HG02678 (cell line): ENCODE results near the gene DCT.

Experiments used
- ATAC-seq: cut with Tn5 transposase; IDR thresholded peaks from one replicate; pipeline ENCODE4 v1.9.1; 2021; ENCODE audit warnings: mild to moderate bottlenecking, moderate library complexity; ENCODE audit not compliant: unreplicated experiment

Gene DCT

GRCh38 chr13:94400874-94401273, 78.6 kb downstream of the DCT start:
- ATAC-seq: no peak

GRCh38 chr13:94399812-94400211, 79.7 kb downstream of the DCT start:
- ATAC-seq: no peak

DNA sequence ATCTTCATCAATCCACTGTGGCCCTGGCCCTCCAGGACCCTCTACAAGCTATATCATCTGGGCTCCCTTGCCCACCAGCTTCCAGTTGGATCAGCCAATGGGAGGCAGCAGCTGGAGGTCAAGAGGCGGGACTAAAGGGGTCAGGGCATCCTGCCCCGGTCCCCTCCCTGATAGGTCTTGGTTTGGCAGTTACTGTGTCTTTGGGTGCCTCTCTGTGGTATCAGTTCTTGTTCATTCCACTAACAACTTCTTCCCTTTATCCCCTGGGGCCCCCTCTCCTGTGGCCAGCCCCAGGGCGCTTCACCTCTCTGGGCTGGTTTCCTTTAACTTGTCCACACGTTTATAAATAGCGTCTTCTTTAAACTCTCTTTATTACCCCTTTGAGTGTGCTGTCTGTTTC, 83.6 kb downstream of the DCT start:
- no peak for ATAC-seq

- ATAC-seq: no peak
Observed at GRCh38 chr13:94394723-94395122, 84.8 kb downstream of the DCT start.

- ATAC-seq: no peak
Observed at GRCh38 chr13:94390881-94391280, 88.6 kb downstream of the DCT start.

DNA sequence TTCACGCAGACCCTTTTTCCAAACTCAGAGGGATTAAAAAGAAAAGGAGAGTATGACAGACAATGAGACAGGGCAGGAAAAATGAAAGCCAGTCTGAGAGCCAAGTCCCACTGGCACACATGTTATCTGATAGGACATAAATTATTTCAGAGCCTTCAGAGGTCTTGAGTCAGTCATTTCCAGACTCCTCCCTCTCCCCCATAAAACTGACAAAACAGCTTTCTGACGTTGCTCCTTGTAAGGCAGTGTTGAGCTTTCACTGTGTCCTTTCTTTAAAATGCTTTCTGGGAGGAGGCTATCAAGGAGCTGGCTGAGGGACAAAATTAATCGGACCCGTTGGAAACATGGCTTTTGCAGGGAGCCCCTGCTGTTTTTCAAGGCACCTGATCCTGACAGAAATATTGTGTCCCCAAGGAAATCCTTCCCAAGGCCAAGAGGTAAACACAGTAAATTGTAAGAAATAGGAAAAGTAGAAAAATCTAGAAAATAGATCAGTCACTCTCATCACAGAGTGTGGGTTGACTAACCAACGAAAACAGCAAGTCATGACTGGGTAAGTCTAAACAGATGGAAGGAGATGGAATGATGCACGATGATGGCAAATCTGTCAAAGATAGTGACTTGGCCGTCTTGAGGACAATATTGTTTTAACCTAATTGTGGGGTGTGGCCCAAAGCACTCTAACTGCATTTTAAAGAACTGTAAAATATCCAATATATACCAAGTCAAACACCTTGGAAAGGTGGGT, 89.7 kb downstream of the DCT start:
- ATAC-seq: no peak

GRCh38 chr13:94387047-94387446, 92.4 kb downstream of the DCT start:
- ATAC-seq: no peak
